HEK293 (cell line): ENCODE results near the gene TLCD3B.

Experiments
- CTCF ChIA-PET: fragments of 350-600 bp; formaldehyde crosslinking; extraction: SDS; loops from one replicate; lab custom pipeline; 2021; ENCODE audit warnings: antibody characterized with exemption; lab: Yijun Ruan, JAX
- POLR2A ChIA-PET: fragments of 300-600 bp; formaldehyde crosslinking; extraction: SDS; loops from one replicate; lab custom pipeline; 2020; ENCODE audit warnings: antibody characterized with exemption, inconsistent platforms; lab: Yijun Ruan, JAX
- H3K27ac ChIP-seq: fragments of 200-500 bp; sonication (Bioruptor generic); 2 replicates; pipeline ENCODE4 v1.5.1; 2014; ENCODE audit warnings: low read depth, low read length, control low read depth, inconsistent platforms; ENCODE audit errors: extremely low read depth
- H3K36me3 ChIP-seq, 2 experiments: fragments of 200-500 bp in 1 of 2; sonication (Bioruptor generic) in 1 of 2; 1 replicate in 1 of 2; 2 replicates in 1 of 2; pipeline ENCODE4 v1.5.1; 2014 to 2017; ENCODE audit warnings: inconsistent platforms in 2 of 2, low read length in 2 of 2; ENCODE audit not compliant: control insufficient read depth in 2 of 2, insufficient read depth in 1 of 2
- H3K4me1 ChIP-seq: fragments of 200-500 bp; sonication (Bioruptor generic); 2 replicates; pipeline ENCODE4 v1.5.1; 2014; ENCODE audit warnings: mild to moderate bottlenecking, low read length, inconsistent platforms; ENCODE audit not compliant: control insufficient read depth, insufficient read depth
- H3K4me3 ChIP-seq: 2 replicates; pipeline ENCODE4 v1.5.1; 2011; ENCODE audit warnings: low read depth, mild to moderate bottlenecking, control low read depth, low read length, moderate library complexity
- H3K9me3 ChIP-seq: fragments of 200-500 bp; sonication (Bioruptor generic); 2 replicates; pipeline ENCODE4 v1.5.1; 2014; ENCODE audit warnings: low read depth, low read length, inconsistent platforms; ENCODE audit not compliant: control insufficient read depth, insufficient read depth
- OVOL3 ChIP-seq: fragments of 450-650 bp; formaldehyde crosslinking; IDR thresholded peaks from 2 replicates; pipeline ENCODE4 v1.5.1; 2016; ENCODE audit warnings: missing biosample characterization, missing genetic modification characterization
- ZFP69B ChIP-seq: fragments of 450-650 bp; formaldehyde crosslinking; IDR thresholded peaks from 2 replicates; pipeline ENCODE4 v1.5.1; 2016; ENCODE audit warnings: missing biosample characterization, missing genetic modification characterization
- ZNF157 ChIP-seq: fragments of 450-650 bp; formaldehyde crosslinking; IDR thresholded peaks from 2 replicates; pipeline ENCODE4 v1.5.1; 2016; ENCODE audit warnings: missing biosample characterization, missing genetic modification characterization
- ZNF239 ChIP-seq: fragments of 450-650 bp; formaldehyde crosslinking; IDR thresholded peaks from 2 replicates; pipeline ENCODE4 v1.5.1; 2016; ENCODE audit warnings: missing biosample characterization, missing genetic modification characterization
- ZNF426 ChIP-seq: fragments of 450-650 bp; formaldehyde crosslinking; IDR thresholded peaks from 2 replicates; pipeline ENCODE4 v1.5.1; 2017; ENCODE audit warnings: missing biosample characterization, missing genetic modification characterization, mild to moderate bottlenecking, inconsistent platforms, moderate library complexity
- ZNF548 ChIP-seq: fragments of 450-650 bp; formaldehyde crosslinking; IDR thresholded peaks from 2 replicates; pipeline ENCODE4 v1.5.1; 2016; ENCODE audit warnings: missing biosample characterization, missing genetic modification characterization
- TF ChIP-seq, protein P1 (sequence below): fragments of 450-650 bp; formaldehyde crosslinking; IDR thresholded peaks from 2 replicates; pipeline ENCODE4 v1.5.1; 2017; ENCODE audit warnings: missing biosample characterization, missing genetic modification characterization
- TF ChIP-seq, protein P2 (sequence below): fragments of 450-650 bp; formaldehyde crosslinking; IDR thresholded peaks from 2 replicates; pipeline ENCODE4 v1.5.1; 2016; ENCODE audit warnings: missing biosample characterization, missing genetic modification characterization, low read depth
- TF ChIP-seq, protein P3 (sequence below): fragments of 450-650 bp; formaldehyde crosslinking; IDR thresholded peaks from 2 replicates; pipeline ENCODE4 v1.5.1; 2016; ENCODE audit warnings: missing biosample characterization, missing genetic modification characterization
- TF ChIP-seq, protein P4 (sequence below): fragments of 450-650 bp; formaldehyde crosslinking; IDR thresholded peaks from 2 replicates; pipeline ENCODE4 v1.5.1; 2016; ENCODE audit warnings: missing biosample characterization, missing genetic modification characterization
- TF ChIP-seq, protein P5 (sequence below): fragments of 450-650 bp; IDR thresholded peaks from 2 replicates; pipeline ENCODE4 v1.5.1; 2018; ENCODE audit warnings: missing biosample characterization, missing genetic modification characterization
- TF ChIP-seq, protein P6 (sequence below): fragments of 450-650 bp; formaldehyde crosslinking; IDR thresholded peaks from 2 replicates; pipeline ENCODE4 v1.5.1; 2016; ENCODE audit warnings: missing biosample characterization, missing genetic modification characterization

Gene TLCD3B

DNA sequence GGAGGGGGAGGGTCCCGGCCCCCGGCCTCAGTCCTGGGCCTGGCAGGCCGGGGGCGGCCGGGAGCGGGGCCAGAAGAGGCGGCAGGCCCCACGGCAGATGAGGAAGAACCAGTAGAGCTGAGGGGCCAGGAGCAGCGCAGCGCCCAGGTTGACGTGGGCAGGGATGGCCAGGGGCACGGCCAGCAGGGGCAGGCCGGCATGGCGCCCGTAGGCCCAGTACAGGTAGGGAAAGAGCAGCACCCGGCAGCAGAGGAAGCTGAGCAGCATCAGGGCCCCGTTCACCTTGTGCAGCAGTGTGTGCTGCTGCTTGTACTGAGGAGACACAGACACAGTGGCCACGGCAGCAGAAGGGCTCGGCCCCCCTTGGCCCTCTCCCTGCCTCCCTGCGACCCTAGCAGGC is 5.9 kb downstream of the TLCD3B start:
- H3K36me3 ChIP-seq = no peaks in the 10 kb centered on the region
- ChIA-PET CTCF (interaction anchor here (0.6 kb wide), 1 partner anchor 15 kb away, joined by 3 read pairs; no protein-coding TSS in a partner anchor), POLR2A (no interaction called here)
- TF ChIP-seq, protein P1, sequence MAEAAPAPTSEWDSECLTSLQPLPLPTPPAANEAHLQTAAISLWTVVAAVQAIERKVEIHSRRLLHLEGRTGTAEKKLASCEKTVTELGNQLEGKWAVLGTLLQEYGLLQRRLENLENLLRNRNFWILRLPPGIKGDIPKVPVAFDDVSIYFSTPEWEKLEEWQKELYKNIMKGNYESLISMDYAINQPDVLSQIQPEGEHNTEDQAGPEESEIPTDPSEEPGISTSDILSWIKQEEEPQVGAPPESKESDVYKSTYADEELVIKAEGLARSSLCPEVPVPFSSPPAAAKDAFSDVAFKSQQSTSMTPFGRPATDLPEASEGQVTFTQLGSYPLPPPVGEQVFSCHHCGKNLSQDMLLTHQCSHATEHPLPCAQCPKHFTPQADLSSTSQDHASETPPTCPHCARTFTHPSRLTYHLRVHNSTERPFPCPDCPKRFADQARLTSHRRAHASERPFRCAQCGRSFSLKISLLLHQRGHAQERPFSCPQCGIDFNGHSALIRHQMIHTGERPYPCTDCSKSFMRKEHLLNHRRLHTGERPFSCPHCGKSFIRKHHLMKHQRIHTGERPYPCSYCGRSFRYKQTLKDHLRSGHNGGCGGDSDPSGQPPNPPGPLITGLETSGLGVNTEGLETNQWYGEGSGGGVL (tag by site-specific recombination) = no peak
- TF ChIP-seq, protein P2, sequence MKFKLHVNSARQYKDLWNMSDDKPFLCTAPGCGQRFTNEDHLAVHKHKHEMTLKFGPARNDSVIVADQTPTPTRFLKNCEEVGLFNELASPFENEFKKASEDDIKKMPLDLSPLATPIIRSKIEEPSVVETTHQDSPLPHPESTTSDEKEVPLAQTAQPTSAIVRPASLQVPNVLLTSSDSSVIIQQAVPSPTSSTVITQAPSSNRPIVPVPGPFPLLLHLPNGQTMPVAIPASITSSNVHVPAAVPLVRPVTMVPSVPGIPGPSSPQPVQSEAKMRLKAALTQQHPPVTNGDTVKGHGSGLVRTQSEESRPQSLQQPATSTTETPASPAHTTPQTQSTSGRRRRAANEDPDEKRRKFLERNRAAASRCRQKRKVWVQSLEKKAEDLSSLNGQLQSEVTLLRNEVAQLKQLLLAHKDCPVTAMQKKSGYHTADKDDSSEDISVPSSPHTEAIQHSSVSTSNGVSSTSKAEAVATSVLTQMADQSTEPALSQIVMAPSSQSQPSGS (tag by site-specific recombination) = no peak
- TF ChIP-seq ZNF157 (tag by site-specific recombination) (no peak), ZNF548 (tag by site-specific recombination) (no peak), ZNF426 (tag by site-specific recombination) (no peak)
- TF ChIP-seq, protein P3, sequence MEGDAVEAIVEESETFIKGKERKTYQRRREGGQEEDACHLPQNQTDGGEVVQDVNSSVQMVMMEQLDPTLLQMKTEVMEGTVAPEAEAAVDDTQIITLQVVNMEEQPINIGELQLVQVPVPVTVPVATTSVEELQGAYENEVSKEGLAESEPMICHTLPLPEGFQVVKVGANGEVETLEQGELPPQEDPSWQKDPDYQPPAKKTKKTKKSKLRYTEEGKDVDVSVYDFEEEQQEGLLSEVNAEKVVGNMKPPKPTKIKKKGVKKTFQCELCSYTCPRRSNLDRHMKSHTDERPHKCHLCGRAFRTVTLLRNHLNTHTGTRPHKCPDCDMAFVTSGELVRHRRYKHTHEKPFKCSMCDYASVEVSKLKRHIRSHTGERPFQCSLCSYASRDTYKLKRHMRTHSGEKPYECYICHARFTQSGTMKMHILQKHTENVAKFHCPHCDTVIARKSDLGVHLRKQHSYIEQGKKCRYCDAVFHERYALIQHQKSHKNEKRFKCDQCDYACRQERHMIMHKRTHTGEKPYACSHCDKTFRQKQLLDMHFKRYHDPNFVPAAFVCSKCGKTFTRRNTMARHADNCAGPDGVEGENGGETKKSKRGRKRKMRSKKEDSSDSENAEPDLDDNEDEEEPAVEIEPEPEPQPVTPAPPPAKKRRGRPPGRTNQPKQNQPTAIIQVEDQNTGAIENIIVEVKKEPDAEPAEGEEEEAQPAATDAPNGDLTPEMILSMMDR (tag by site-specific recombination) = no peak
- H3K9me3 ChIP-seq = no peaks in the 10 kb centered on the region
- no peaks in the 10 kb centered on the region for H3K4me1 ChIP-seq
- H3K4me3 ChIP-seq = no peak overlapping the region
- H3K27ac ChIP-seq = no peak overlapping the region

DNA sequence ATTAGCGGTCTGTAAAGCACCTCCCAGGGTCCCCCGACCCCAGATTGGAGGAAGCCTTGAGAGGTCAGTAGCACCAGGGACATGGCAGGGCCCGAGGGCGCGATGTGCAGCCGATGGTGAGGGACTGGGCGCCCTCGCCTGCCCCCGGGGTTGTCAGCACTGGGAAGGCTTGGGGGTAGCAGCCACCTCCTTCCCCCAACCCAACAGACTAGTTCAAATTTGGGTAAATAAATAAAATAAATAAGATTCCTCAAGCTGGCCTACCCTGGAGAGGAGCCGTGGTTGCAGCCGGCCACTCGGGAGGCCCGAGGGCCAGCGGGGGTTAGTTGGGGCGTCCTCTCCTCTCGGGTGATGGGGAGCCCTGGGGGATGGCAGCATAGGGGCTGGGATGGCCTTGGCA is 6.6 kb downstream of the TLCD3B start:
- POLR2A ChIA-PET = no interaction called here
- Histone ChIP-seq H3K4me1 (no peaks in the 10 kb centered on the region), H3K36me3 (no peaks in the 10 kb centered on the region), H3K27ac (no peak overlapping the region), H3K9me3 (no peaks in the 10 kb centered on the region), H3K4me3 (no peak overlapping the region)
- TF ChIP-seq, protein P4, sequence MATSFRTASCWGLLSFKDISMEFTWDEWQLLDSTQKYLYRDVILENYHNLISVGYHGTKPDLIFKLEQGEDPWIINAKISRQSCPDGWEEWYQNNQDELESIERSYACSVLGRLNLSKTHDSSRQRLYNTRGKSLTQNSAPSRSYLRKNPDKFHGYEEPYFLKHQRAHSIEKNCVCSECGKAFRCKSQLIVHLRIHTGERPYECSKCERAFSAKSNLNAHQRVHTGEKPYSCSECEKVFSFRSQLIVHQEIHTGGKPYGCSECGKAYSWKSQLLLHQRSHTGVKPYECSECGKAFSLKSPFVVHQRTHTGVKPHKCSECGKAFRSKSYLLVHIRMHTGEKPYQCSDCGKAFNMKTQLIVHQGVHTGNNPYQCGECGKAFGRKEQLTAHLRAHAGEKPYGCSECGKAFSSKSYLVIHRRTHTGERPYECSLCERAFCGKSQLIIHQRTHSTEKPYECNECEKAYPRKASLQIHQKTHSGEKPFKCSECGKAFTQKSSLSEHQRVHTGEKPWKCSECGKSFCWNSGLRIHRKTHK (tag by site-specific recombination) = no peak
- no peak for TF ChIP-seq ZNF239 (tag by site-specific recombination)
- TF ChIP-seq OVOL3 (tag by site-specific recombination) = no peak
- TF ChIP-seq, protein P5, sequence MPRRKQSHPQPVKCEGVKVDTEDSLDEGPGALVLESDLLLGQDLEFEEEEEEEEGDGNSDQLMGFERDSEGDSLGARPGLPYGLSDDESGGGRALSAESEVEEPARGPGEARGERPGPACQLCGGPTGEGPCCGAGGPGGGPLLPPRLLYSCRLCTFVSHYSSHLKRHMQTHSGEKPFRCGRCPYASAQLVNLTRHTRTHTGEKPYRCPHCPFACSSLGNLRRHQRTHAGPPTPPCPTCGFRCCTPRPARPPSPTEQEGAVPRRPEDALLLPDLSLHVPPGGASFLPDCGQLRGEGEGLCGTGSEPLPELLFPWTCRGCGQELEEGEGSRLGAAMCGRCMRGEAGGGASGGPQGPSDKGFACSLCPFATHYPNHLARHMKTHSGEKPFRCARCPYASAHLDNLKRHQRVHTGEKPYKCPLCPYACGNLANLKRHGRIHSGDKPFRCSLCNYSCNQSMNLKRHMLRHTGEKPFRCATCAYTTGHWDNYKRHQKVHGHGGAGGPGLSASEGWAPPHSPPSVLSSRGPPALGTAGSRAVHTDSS (tag by site-specific recombination) = no peak
- TF ChIP-seq, protein P6, sequence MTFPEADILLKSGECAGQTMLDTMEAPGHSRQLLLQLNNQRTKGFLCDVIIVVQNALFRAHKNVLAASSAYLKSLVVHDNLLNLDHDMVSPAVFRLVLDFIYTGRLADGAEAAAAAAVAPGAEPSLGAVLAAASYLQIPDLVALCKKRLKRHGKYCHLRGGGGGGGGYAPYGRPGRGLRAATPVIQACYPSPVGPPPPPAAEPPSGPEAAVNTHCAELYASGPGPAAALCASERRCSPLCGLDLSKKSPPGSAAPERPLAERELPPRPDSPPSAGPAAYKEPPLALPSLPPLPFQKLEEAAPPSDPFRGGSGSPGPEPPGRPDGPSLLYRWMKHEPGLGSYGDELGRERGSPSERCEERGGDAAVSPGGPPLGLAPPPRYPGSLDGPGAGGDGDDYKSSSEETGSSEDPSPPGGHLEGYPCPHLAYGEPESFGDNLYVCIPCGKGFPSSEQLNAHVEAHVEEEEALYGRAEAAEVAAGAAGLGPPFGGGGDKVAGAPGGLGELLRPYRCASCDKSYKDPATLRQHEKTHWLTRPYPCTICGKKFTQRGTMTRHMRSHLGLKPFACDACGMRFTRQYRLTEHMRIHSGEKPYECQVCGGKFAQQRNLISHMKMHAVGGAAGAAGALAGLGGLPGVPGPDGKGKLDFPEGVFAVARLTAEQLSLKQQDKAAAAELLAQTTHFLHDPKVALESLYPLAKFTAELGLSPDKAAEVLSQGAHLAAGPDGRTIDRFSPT = no peak
- no peak for TF ChIP-seq ZFP69B (tag by site-specific recombination)
- CTCF ChIA-PET = no interaction called here
